HFFc6 (cell line): ENCODE measurements around the gene CCDC171. TPM values are rescaled to one million over a fixed set of nuclear protein-coding genes. Genes with fewer than 3 reads are reported as not detected.
"Not testable (repeated sequence)": the region's sequence is repeated elsewhere in the genome, so short reads cannot be mapped to it uniquely, and the experiment has no call there.

Experiments used
- DNase-seq: peaks from one replicate; pipeline ENCODE4 v3.0.0-alpha.2; 2018
- H3K27ac Mint-ChIP-seq: 2 replicates; pipeline ENCODE4 v1.8.0; 2020; ENCODE audit warnings: mild to moderate bottlenecking, mixed read lengths
- H3K27me3 Mint-ChIP-seq: 2 replicates; pipeline ENCODE4 v1.8.0; 2021; ENCODE audit warnings: mild to moderate bottlenecking, moderate library complexity, mixed read lengths; ENCODE audit not compliant: insufficient read depth
- H3K36me3 Mint-ChIP-seq: 2 replicates; pipeline ENCODE4 v1.8.0; 2021; ENCODE audit warnings: low read depth, mixed read lengths
- H3K4me1 Mint-ChIP-seq: 2 replicates; pipeline ENCODE4 v1.8.0; 2020; ENCODE audit warnings: low read depth, mixed read lengths
- H3K4me3 Mint-ChIP-seq: 2 replicates; pipeline ENCODE4 v1.8.0; 2020; ENCODE audit warnings: mild to moderate bottlenecking, moderate library complexity, mixed read lengths
- H3K9me3 Mint-ChIP-seq: 2 replicates; pipeline ENCODE4 v1.8.0; 2020; ENCODE audit warnings: mild to moderate bottlenecking, mixed read lengths
- CTCF ChIP-seq: fragments of 200-600 bp; sonication (generic); IDR thresholded peaks from 2 replicates; pipeline ENCODE4 v1.5.0; 2021; ENCODE audit warnings: antibody characterized with exemption, mild to moderate bottlenecking
- total RNA-seq, 6 experiments: library from RNA; stranded (reverse); fragmentation: NEBNext Ultra II Directional; extraction: Animal tissue kit (Norgen Biotek cat#: 25700); gene quantifications; 2 replicates in 1 of 6; 3 replicates in 5 of 6; pipeline ENCODE4 v1.2.3, GENCODE V29; 2021

The CCDC171 gene
- total RNA-seq, 6 experiments from 2014 or later: 0.48 to 0.86 (median 0.57) TPM

- H3K36me3 Mint-ChIP-seq: peaks cover 7% of the 10 kb centered on the region; the same call in 1 of the 2 replicates
Measured at GRCh38 chr9:15697446-15697851, 144.6 kb downstream of the CCDC171 start.

DNA sequence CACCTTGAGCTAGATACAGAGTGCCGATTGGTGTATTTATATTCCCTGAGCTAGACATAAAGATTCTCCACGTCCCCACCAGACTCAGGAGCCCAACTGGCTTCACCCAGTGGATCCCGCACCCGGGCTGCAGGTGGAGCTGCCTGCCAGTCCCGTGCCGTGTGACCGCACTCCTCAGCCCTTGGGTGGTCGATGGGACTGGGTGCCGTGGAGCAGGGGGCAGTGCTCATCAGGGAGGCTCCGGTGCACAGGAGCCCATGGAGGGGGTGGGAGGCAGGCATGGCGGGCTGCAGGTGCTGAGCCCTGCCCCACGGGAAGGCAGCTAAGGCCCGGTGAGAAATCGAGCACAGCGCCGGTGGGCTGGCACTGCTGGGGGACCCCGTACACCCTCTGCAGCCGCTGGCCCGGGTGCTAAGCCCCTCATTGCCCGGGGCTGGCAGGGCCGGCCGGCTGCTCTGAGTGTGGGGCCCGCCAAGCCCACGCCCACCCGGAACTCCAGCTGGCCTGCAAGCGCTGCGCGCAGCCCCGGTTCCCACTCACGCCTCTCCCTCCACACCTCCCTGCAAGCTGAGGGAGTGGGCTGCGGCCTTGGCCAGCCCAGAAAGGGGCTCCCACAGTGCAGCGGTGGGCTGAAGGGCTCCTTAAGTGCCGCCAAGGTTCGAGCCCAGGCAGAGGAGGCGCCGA is 147.2 kb downstream of the CCDC171 start:
- H3K4me1 Mint-ChIP-seq: peaks cover 18% of the 10 kb centered on the region
- H3K9me3 Mint-ChIP-seq, DNase-seq, H3K27ac Mint-ChIP-seq, H3K4me3 Mint-ChIP-seq, H3K36me3 Mint-ChIP-seq, H3K27me3 Mint-ChIP-seq: not testable (repeated sequence)

More at GRCh38 chr9:15697446-15697851, 144.6 kb downstream of the CCDC171 start:
- Mint-ChIP-seq H3K9me3 (no peaks in the 10 kb centered on the region), H3K27me3 (no peaks in the 10 kb centered on the region; the same call in 1 of the 2 replicates), H3K4me1 (peaks cover 18% of the 10 kb centered on the region), H3K4me3 (peak overlapping the region; percentile 66), H3K27ac (peak overlapping the region; percentile 82)
- DNase-seq: peak; percentile 93
- TF ChIP-seq CTCF: no peak

DNA sequence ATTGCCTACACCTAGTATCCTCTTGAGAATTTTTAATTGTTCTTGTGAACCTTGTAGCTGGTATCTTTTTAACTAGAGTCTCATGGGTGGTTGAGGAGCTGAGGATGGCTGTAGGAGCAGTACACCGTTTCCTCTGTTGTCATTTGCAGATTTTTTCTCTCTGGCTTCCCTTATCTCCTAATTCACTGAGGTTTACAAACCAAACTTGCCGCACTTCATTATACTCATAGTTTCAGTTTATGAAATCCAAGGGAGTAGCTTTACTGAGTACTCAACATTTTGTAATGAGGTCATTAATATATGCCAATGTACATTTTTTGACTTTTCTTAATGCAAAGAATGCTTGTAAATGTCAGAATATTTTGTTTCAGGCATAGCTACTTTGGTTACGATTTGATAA is 154.2 kb downstream of the CCDC171 start:
- TF ChIP-seq CTCF: no peak
- H3K4me1 Mint-ChIP-seq: no peaks in the 10 kb centered on the region
- H3K27me3 Mint-ChIP-seq: peaks cover 4% of the 10 kb centered on the region
- no peaks in the 10 kb centered on the region for H3K9me3 Mint-ChIP-seq
- no peak overlapping the region for H3K27ac Mint-ChIP-seq
- DNase-seq: no peak
- no peak overlapping the region for H3K4me3 Mint-ChIP-seq
- H3K36me3 Mint-ChIP-seq: no peaks in the 10 kb centered on the region

DNA sequence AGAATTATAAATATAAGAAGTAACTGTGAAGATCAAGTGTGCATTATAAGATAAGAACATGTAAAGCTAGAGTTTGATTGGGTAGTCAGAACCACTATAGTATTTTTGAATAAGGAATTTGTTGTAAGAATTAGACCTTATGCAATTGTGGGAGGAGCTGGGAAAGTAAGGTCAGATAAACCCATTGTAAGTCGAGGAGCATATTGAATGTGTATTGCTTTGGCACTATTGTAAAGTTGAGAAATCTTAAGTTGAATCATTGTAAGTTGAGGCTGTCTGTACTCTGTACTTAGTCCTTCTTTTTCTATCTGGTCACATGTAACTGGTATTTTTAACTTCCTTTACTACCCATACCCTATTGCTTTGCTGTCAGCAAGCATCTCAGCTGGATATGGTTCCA is 158.7 kb downstream of the CCDC171 start:
- H3K27ac Mint-ChIP-seq: no peak overlapping the region
- peaks cover 1% of the 10 kb centered on the region; the same call in 1 of the 2 replicates for H3K27me3 Mint-ChIP-seq
- no peaks in the 10 kb centered on the region for H3K4me1 Mint-ChIP-seq
- H3K36me3 Mint-ChIP-seq: no peaks in the 10 kb centered on the region
- no peaks in the 10 kb centered on the region for H3K9me3 Mint-ChIP-seq
- H3K4me3 Mint-ChIP-seq: no peak overlapping the region
- no peak for TF ChIP-seq CTCF
- DNase-seq: no peak

DNA sequence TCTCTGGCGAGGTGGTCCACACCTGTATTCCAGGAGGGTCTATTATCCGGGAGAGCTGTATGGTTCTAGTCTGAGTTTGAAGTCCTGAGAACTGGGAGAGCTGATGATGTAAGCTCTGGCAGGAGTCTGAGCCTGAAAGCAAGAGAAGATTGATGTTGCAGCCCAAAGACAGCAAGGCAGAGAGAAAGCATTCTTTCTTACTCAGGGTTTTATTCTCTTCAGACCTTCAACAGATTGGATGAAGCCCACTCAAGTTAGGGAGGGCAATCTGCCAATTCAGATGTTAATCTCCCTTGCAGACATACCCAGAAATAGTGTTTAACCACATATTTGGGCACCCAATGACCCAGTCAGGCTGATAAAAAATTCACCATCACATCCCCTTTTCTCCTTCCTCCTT is 159.1 kb downstream of the CCDC171 start:
- Mint-ChIP-seq H3K4me1 (no peaks in the 10 kb centered on the region), H3K36me3 (no peaks in the 10 kb centered on the region), H3K4me3 (no peak overlapping the region), H3K9me3 (no peaks in the 10 kb centered on the region), H3K27ac (no peak overlapping the region), H3K27me3 (peaks cover 1% of the 10 kb centered on the region; the same call in 1 of the 2 replicates)
- TF ChIP-seq CTCF: no peak
- no peak for DNase-seq

GRCh38 chr9:15714746-15715145 is 161.9 kb downstream of the CCDC171 start:
- no peak overlapping the region for H3K27ac Mint-ChIP-seq
- H3K27me3 Mint-ChIP-seq: peaks cover 1% of the 10 kb centered on the region
- no peak for DNase-seq
- H3K36me3 Mint-ChIP-seq: no peaks in the 10 kb centered on the region
- no peaks in the 10 kb centered on the region for H3K9me3 Mint-ChIP-seq
- no peak for TF ChIP-seq CTCF
- no peaks in the 10 kb centered on the region for H3K4me1 Mint-ChIP-seq
- no peak overlapping the region for H3K4me3 Mint-ChIP-seq
